ENCODE results near the gene NCK2.
A peak's percentile ranks its signal among the peaks of the same experiment; 100 is the strongest.

The NCK2 gene

GRCh38 chr2:105912081-105912480 lies 167.4 kb downstream of the NCK2 start:
- no peak for TF ChIP-seq CTCF (IDR thresholded peaks at IDR 0.05; ENCODE audit: control insufficient read depth, insufficient read depth, low read depth, low read length, missing control alignments)
- no peak for DNase-seq (ENCODE audit: low read depth)
- no peak overlapping the region for H3K4me3 ChIP-seq (ENCODE audit: control insufficient read depth, low read depth, low read length)

DNA sequence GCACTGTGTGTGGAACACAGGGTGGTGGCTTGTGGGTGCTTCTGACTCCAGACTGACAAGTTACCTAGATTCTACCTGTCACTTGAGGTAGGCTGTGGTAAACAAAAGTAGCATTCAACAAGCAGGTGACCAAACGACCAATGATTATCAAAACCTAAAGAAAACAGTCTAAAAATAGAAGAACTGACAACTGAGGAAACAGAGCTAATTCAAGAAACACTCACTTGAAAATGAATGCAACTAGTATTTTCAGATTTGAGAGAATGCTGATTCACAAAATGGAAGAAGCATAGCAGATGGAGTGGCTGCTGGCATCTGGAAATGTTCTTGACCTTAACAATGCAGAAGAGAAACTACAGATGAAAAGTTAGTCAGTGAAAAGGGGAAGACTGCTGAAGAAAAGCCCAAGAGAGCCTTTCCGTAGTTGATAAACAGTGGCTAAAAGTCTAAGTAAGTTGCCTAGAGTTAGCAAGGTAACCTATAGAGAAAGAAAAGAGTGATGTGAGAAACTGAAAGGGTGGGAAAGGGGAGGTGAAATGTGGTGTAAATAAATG lies 170.4 kb downstream of the NCK2 start:
- DNase-seq (ENCODE audit: low read depth): no peak
- no peak for TF ChIP-seq CTCF (IDR thresholded peaks at IDR 0.05; ENCODE audit: control insufficient read depth, insufficient read depth, low read depth, low read length, missing control alignments)
- no peak overlapping the region for H3K4me3 ChIP-seq (ENCODE audit: control insufficient read depth, low read depth, low read length)

DNA sequence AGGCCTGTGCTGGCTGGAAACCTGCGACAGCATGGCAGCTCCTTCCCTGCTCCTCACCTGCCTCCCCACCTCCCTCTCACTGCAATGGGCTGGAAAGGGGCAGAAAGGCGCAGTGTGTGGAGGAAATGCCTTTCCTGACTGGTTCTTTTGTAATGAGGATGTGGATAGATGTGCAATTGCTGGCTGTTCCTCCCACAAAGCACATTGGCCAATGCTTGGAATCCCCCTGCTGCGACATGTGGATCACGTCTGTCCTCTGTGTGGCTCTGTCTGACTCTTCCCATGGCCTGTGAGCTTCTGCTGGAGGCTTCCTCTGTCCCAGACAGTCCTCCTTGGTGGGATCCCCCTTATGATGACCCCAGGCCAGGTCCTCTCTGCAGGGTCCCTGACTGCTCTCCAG lies 172.5 kb downstream of the NCK2 start:
- no peak for TF ChIP-seq CTCF (IDR thresholded peaks at IDR 0.05; ENCODE audit: control insufficient read depth, insufficient read depth, low read depth, low read length, missing control alignments)
- no peak overlapping the region for H3K4me3 ChIP-seq (ENCODE audit: control insufficient read depth, low read depth, low read length)
- no peak for DNase-seq (ENCODE audit: low read depth)

DNA sequence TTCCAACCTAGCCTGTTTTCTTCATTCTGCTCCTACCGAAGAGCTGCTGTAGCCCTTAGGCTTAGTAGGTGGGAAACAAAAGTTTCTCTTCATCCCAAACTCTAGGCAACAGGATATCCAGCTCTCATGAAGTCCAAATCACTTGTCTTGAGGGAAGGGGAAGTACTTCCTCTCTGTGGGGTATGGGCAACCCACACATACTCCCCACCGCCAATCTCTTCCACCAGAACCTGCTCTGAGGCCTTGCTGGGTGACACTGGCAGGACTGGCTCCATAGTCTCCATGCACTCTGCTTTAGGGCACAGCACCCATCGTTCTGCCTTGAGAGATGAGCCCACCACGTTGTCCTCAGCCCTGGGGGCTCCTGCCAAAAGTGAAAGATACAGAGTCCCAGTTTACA lies 173.0 kb downstream of the NCK2 start:
- DNase-seq (ENCODE audit: low read depth): no peak
- no peak overlapping the region for H3K4me3 ChIP-seq (ENCODE audit: control insufficient read depth, low read depth, low read length)
- TF ChIP-seq CTCF (IDR thresholded peaks at IDR 0.05; ENCODE audit: control insufficient read depth, insufficient read depth, low read depth, low read length, missing control alignments): no peak

DNA sequence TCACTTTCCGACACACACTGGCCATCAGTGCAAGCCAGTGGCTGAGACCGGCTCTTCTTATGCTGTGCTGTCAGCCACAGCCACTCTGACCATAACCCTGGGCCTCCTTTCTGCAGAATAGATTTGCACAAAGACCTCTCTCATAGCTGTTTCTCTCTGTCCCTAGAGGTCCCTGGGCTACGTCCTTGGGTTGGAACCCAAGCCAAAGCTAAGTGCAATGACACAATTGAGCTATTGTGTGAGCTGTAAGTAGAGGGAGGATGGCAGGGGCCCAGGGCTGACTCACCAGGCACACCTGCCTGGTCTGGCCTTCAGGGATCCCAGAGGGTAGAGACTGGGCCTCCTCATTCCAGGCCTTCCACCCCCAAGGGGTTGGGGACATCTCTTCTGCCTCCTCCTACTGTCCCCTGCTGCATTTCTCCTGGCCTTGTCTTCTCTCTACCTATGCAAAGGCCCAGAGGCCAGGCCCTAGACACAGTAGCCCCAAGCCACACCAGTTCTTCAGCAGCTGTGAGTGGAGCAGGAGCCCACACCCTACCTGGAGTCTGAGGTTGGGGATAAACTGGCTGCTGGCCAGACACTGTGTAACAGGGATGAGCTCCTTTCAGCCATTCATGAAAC lies 174.6 kb downstream of the NCK2 start:
- DNase-seq (ENCODE audit: low read depth): no peak
- no peak for TF ChIP-seq CTCF (IDR thresholded peaks at IDR 0.05; ENCODE audit: control insufficient read depth, insufficient read depth, low read depth, low read length, missing control alignments)
- H3K4me3 ChIP-seq (ENCODE audit: control insufficient read depth, low read depth, low read length): no peak overlapping the region

DNA sequence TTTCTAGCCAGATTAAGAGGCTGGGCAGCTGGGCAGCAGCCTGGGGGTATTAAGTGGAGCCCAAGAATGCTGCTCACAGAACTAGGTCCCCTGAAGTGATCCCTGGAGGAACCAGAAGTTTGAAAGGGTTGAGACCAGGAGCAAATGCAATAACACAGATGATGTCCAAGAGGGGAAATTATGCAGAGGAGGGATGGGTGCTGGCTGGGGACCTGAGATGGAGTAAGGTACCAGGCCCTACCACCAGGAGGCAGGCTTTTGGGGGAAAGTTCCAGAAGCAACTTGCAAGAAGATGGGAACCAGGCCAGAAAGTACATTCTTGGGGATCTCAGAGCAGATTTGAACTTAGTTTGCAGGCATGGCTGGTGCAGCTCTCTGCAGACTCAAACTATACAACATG lies 175.1 kb downstream of the NCK2 start:
- no peak overlapping the region for H3K4me3 ChIP-seq (ENCODE audit: control insufficient read depth, low read depth, low read length)

More for the DNA sequence above, 175.1 kb downstream of the NCK2 start:
- peak; percentile 54 for TF ChIP-seq CTCF (IDR thresholded peaks at IDR 0.05; ENCODE audit: control insufficient read depth, insufficient read depth, low read depth, low read length, missing control alignments)
- DNase-seq (ENCODE audit: low read depth): peak; percentile 16
